Measurements from ENCODE around the gene MAP1A.

Gene MAP1A

GRCh38 chr15:43517354-43518196 is at the start of gene MAP1A:
TSS of gene MAP1A (plus strand) at chr15:43517608. CDS start at chr15:43521474, 3,866 bp downstream.
- no peak for DNase-seq

DNA sequence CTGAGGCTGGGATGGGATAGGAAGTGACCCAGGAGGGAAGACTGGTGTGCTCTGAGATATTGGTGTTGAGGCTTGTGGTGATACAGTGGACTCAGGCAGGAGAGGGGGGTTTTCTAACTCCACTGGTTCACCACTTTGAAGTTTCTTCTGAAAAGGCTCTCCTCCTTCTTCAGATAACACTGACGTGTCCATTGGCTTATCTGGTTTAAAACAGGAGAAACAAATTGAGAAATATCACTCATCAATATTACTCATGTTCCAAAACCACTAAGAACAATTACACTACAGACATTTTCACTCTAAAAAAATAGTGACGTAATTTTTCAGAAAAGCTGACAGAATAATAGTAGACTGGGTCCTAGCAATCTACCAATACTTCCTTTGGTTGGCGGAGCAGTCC is 47.5 kb upstream of the MAP1A start:
- DNase-seq = no peak

DNA sequence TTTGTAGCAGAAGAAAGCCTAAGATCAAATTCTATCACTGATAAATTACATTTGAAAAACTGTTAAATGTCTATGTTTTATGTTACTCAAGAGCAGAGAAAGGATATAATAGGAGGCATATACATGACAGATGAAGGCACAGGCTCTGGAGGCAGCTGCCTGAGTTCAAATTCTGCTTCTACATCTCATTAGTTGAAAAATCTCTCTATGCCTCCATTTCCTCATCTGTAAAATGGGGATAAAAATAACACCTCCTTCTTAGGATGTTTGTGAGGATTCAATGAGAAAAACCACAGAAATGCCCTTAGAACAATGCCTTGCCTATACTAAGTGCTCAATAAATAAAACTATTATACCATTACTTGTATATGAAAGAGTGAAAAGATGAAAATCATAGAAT is 45.4 kb upstream of the MAP1A start:
- DNase-seq = no peak

DNA sequence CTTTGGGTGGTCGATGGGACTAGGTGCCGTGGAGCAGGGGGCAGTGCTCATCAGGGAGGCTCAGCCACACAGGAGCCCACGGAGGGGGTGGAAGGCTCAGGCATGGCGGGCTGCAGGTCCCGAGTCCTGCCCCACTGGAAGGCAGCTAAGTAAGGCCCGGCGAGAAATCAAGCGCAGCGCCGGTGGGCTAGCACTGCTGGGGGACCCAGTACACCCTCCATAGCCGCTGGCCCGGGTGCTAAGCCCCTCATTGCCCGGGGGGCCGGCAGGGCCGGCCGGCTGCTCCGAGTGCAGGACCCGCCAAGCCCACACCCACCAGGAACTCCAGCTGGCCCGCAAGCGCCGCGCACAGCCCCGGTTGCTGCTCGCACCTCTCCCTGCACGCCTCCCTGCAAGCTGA is 43.5 kb upstream of the MAP1A start:
- DNase-seq = no peak

DNA sequence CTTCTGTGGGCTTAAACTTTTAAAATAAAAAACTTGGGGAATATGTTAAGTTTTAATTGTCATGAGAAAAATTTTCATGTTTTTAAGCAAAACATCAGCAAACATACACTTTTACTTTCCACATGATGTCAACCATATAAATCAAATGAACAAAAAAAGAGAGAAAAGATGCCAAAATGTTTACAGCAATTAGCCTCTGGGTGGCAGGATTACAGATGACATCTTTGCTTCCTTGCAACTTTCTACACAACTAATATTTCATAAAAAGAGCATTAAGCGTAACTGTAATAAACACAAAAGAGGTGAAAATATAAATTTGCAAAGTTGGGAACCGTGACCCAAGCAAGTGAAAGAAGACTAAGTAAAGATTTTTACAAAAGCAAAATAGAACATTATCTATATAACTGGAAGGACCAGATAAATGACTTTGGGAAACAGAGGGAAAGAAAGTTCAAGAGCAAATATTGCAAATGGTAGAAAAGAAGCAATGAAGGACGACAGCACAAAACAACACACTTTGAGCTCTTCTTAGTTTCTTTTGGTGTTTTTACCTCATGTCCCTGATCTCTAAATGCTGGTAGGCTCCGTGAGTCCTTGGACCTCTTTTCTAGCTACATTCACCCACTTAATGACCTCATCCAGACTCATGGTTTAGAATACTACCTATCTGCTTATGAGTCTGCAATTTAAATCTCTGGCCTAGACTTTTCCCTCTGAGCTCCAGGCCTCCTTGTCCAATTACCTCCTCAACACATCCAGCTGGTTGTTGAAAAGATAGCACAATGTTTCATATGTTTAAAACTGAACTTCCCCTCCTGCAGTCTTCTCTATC is 33.9 kb upstream of the MAP1A start:
- DNase-seq = no peak

DNA sequence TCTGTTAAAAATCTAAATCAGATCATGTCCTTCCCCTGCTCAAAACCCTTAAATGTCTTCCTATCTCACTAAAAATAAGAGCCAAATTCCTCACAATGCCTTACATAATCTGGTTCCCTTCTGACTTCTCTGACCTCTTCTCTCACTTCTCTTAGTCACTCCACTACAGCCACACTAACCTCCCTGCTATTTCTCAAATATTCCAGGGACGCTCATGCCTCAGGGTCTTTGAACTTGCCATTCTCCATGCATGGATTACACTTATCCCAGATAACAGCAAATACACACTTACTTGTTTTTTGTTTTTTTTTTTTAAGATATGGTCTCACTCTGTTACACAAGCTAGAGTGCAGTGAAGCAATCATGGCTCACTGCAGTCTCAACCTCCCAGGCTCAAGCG is 33.0 kb upstream of the MAP1A start:
- DNase-seq = no peak

- no peak for DNase-seq
Observed at GRCh38 chr15:43487271-43487895, 30.0 kb upstream of the MAP1A start.

DNA sequence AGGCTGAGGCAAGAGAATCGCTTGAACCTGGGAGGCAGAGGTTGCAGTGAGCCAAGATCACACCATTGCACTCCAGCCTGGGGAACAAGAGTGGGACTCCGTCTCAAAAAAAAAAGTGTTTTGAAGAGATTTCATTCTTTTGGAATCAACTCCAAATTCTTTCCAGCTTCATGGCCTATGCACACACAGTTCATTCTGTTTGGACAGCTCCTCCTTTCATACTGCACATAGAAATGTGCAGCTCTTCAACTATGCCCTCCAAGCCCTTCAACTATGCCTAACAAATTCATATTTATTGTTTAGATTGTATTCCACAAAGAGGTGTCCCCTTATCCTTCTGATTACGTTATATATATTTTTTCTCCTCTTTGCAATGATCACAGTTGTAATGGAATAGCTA is 28.6 kb upstream of the MAP1A start:
- no peak for DNase-seq

DNA sequence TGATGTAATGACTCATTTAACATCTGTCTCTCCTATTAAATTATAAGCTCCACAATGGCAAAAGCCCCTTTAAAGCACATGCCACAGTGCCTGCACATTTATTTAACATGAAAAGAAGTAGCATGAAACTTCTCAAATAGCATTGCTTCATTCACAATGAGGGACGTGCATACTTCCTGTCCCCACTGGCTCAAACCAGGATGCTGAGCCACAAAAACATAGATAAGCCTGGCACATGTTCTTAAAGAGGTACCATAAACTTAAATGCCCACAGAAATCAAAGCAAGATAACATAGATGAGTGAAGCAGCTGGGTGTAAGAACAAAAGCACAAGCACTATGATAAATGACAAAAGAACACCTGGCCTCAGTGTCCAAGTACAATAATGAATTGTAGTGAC is 28.2 kb upstream of the MAP1A start:
- no peak for DNase-seq

- no peak for DNase-seq
Observed at GRCh38 chr15:43492266-43492665, 25.1 kb upstream of the MAP1A start.

DNA sequence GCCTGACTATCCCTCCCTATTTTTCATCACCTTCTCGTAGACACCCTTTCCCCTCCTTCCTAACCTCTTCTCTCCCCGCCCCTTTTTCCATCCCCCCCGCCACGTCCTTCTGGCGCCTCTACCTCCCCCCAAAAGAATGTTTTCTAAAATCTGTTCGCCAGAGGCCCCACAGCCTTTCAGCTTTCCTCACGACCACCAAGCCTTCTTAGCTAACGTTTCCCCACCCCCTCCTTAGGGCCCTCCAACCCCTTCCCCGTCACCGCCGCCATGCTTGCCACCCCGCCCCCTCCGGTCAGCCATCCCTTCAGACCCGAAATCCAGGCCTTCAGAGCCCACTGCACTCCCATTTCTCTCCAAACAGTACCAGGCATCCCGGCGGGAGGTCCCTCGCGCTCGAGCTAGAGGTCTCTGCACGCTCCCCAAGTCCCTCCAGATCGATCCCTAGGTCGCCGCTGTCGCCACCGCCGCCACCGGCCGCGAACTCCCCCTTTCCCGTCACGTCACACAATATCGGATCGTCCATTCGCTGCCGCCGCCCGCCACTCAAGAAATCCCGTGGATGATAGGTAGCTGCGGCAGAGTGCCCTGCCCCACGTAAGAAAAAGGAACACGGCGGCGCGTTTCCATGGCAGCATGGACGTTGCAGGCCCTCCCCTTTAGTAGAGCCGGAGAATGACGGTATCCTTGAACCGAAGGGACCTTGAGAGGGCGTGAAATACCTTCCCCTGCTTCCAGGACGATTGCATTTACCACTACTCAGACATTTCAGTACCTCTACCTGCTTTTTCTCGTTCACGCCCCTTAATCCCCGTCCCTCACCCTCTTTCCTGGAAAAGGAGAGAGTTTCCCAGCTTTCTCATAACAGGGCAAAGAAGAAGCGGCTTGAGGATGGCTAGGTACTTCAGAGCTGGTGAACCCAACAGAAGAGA is 24.5 kb upstream of the MAP1A start, which contains the start of gene TP53BP1:
TSS of gene TP53BP1 (minus strand) at position 484 of the 929 bp plus-strand sequence. CDS start at position 371, 113 bp downstream.
- peak; percentile 92 for DNase-seq

- no peak for DNase-seq
Observed at GRCh38 chr15:43493703-43494472, 23.5 kb upstream of the MAP1A start.

DNA sequence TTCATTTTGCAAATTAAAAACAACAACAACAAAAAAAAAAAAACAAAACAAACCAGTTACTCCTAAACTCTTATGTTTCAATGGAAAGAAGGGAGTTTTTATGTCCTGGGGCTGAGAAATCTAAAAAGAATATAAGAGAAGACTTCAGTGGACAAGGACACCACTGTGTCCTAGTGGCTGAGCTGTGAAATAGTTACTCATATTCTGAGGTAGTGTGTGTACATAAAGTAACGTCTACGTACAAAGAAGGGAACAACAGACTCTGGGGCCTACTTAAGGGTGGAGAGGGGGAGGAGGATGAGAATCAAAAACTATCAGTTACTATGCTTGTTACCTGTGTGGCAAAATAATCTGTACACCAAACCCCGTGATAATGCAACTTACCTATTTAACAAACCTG is 18.4 kb upstream of the MAP1A start:
- no peak for DNase-seq

- DNase-seq = no peak
Observed at GRCh38 chr15:43499635-43500034, 17.8 kb upstream of the MAP1A start.

DNA sequence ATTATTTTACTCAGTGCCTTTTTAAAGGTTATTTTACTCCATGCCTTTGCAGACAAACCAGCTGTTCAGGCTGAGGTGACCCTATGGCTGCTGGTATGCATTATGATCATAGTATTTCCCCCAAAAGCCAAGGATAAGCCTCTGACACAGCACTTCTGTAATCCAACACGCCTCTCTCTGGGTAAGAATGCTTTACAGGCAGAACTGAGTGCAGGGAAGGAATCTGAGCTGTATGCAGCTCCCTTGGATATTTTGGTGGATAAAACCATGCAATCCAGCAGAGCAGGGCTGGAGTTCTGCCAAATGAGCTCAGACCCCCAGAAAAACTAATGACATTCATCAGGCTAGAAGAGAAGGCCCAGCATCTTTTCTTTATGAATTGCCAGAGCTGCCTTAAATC is 11.7 kb upstream of the MAP1A start:
- no peak for DNase-seq

GRCh38 chr15:43508421-43508820 is 9.0 kb upstream of the MAP1A start:
- no peak for DNase-seq

GRCh38 chr15:43508991-43509659 is 8.3 kb upstream of the MAP1A start:
- no peak for DNase-seq

DNA sequence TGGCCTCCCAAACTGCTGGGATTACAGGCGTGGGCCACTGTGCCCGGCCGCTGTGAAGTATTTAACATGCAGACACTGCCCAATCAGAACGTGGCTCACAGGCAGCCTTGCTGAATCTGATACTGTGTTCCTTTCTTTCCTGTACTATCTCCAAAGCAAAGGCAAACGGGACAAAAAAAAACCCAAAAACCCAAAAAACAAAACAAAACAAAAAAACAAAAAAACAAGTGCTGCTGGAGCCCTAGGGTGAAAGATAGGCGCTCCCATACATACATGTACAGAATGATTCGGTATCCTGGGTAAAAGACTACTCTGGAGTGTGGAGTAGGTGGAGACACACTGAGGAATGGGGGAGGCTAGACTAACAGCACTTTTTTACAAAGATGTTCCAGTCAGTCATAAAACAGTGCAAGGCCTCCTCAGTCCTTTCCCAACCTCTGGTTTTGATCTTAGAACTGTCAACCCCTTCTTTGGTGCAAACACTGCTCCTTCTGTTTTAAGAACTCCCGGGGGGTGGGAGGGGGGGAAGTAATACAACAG is 7.7 kb upstream of the MAP1A start:
- no peak for DNase-seq

- DNase-seq = peak; percentile 93
Observed at GRCh38 chr15:43510200-43511011, 7.0 kb upstream of the MAP1A start.
